ENCODE measurements around the gene CCDC86.

GRCh38 chr11:60858731-60859464 is 17.0 kb downstream of the CCDC86 start:
- TF ChIP-seq CTCF (conservative IDR thresholded peaks at IDR 0.05 in 1 of 2, IDR thresholded peaks at IDR 0.05 in 1 of 2; ENCODE audit: extremely low read depth in 1 of 2, insufficient read depth in 1 of 2, low read depth in 1 of 2, low read length in 2 of 2) (no peak), EZH2 (IDR thresholded peaks at IDR 0.05; ENCODE audit: borderline replicate concordance, low read length) (no peak)
